IMR-90 (cell line): ENCODE results near the gene CD6. TPM values are rescaled to one million over a fixed set of nuclear protein-coding genes. Genes with fewer than 3 reads are reported as not detected.

Experiments
- ATAC-seq: fragments of 200-7000 bp; cut with Tn5 transposase; 2 replicates; pipeline ENCODE4 v1.9.1; 2020; ENCODE audit warnings: low read depth, mild to moderate bottlenecking, moderate library complexity
- BruUV-seq: library from RNA; stranded (reverse); fragments of 400-500 nt; replicated peaks from 2 replicates; lab custom pipeline; 2021; lab: Mats Ljungman, UMichigan
- CTCF ChIA-PET: fragments of 300-600 bp; formaldehyde crosslinking; extraction: SDS; loops from one replicate; lab custom pipeline; 2021; ENCODE audit warnings: antibody characterized with exemption; lab: Yijun Ruan, JAX
- POLR2A ChIA-PET: fragments of 300-600 bp; sonication (Branson Sonifier 250); formaldehyde crosslinking; loops from one replicate; lab custom pipeline; 2022; ENCODE audit warnings: antibody characterized with exemption; ENCODE audit not compliant: unreplicated experiment; lab: Charles Lee
- DNase-seq: peaks from one replicate; pipeline ENCODE4 v3.0.0; 2013
- H2AFZ ChIP-seq: replicated peaks from 2 replicates; pipeline ENCODE3; 2013; ENCODE audit warnings: low read length, mild to moderate bottlenecking; ENCODE audit not compliant: poor library complexity
- H2AK5ac ChIP-seq: 2 replicates; pipeline ENCODE4 v1.6.1; 2013; ENCODE audit warnings: low read depth, low read length, inconsistent platforms
- H2AK9ac ChIP-seq: replicated peaks from 2 replicates; pipeline ENCODE3; 2013; ENCODE audit warnings: mild to moderate bottlenecking, low read depth, low read length, moderate library complexity; ENCODE audit not compliant: poor library complexity
- H2BK120ac ChIP-seq: 2 replicates; pipeline ENCODE4 v1.6.1; 2013; ENCODE audit warnings: low read depth, low read length, inconsistent platforms
- H2BK15ac ChIP-seq: 3 replicates; pipeline ENCODE4 v1.6.1; 2013; ENCODE audit warnings: low read depth, low read length, inconsistent platforms
- H2BK20ac ChIP-seq: 2 replicates; pipeline ENCODE4 v1.6.1; 2013; ENCODE audit warnings: low read depth, mild to moderate bottlenecking, inconsistent platforms, low read length, moderate library complexity
- H2BK5ac ChIP-seq: 2 replicates; pipeline ENCODE4 v1.6.1; 2013; ENCODE audit warnings: mild to moderate bottlenecking, low read depth, low read length, inconsistent platforms; ENCODE audit not compliant: poor library complexity, severe bottlenecking
- H3K14ac ChIP-seq: replicated peaks from 2 replicates; pipeline ENCODE4 v1.6.1; 2013; ENCODE audit warnings: low read depth, low read length, inconsistent platforms
- H3K18ac ChIP-seq: 2 replicates; pipeline ENCODE4 v1.6.1; 2013; ENCODE audit warnings: low read depth, low read length, control low read depth
- H3K23ac ChIP-seq: 2 replicates; pipeline ENCODE4 v1.6.1; 2013; ENCODE audit warnings: low read depth, low read length, inconsistent platforms
- H3K27ac ChIP-seq: 2 replicates; pipeline ENCODE4 v1.5.1; 2013; ENCODE audit warnings: mild to moderate bottlenecking, control low read depth, low read length; ENCODE audit not compliant: insufficient read depth
- H3K27me3 ChIP-seq: 2 replicates; pipeline ENCODE4 v1.6.1; 2013; ENCODE audit warnings: low read length; ENCODE audit not compliant: control insufficient read depth, insufficient read depth
- H3K36me3 ChIP-seq: 2 replicates; pipeline ENCODE4 v1.6.1; 2013; ENCODE audit warnings: low read length, mixed read lengths; ENCODE audit not compliant: control insufficient read depth, insufficient read depth
- H3K4ac ChIP-seq: 2 replicates; pipeline ENCODE4 v1.6.1; 2013; ENCODE audit warnings: low read depth, low read length, inconsistent platforms
- H3K4me1 ChIP-seq: 2 replicates; pipeline ENCODE4 v1.6.1; 2013; ENCODE audit warnings: low read length, mixed read lengths; ENCODE audit not compliant: control insufficient read depth, insufficient read depth
- H3K4me2 ChIP-seq: 2 replicates; pipeline ENCODE4 v1.6.1; 2013; ENCODE audit warnings: low read depth, mild to moderate bottlenecking, control low read depth, low read length, moderate library complexity
- H3K4me3 ChIP-seq: 2 replicates; pipeline ENCODE4 v1.5.1; 2013; ENCODE audit warnings: low read depth, mild to moderate bottlenecking, control low read depth, low read length, moderate library complexity; ENCODE audit not compliant: insufficient read depth
- H3K56ac ChIP-seq: 2 replicates; pipeline ENCODE4 v1.6.1; 2013; ENCODE audit warnings: low read length, inconsistent platforms; ENCODE audit not compliant: insufficient read depth; ENCODE audit errors: extremely low read depth
- H3K79me1 ChIP-seq, 2 experiments: 2 replicates each; pipeline ENCODE4 v1.6.1; 2013; ENCODE audit warnings: low read length in 2 of 2, inconsistent platforms in 1 of 2, low read depth in 1 of 2
- H3K9ac ChIP-seq: 2 replicates; pipeline ENCODE4 v1.6.1; 2013; ENCODE audit warnings: low read depth, low read length, control low read depth
- H3K9me1 ChIP-seq: 2 replicates; pipeline ENCODE4 v1.6.1; 2013; ENCODE audit warnings: low read length, inconsistent platforms; ENCODE audit not compliant: insufficient read depth
- H3K9me3 ChIP-seq: 2 replicates; pipeline ENCODE4 v1.6.1; 2013; ENCODE audit warnings: low read length; ENCODE audit not compliant: control insufficient read depth, insufficient read depth
- H4K20me1 ChIP-seq: 2 replicates; pipeline ENCODE4 v1.6.1; 2013; ENCODE audit warnings: low read length, inconsistent platforms; ENCODE audit not compliant: insufficient read depth
- H4K5ac ChIP-seq: 2 replicates; pipeline ENCODE4 v1.6.1; 2013; ENCODE audit warnings: mild to moderate bottlenecking, low read depth, low read length, control low read depth
- H4K8ac ChIP-seq, 2 experiments: 2 replicates each; pipeline ENCODE4 v1.6.1; 2013; ENCODE audit warnings: low read depth in 2 of 2, low read length in 2 of 2, control low read depth in 1 of 2, inconsistent platforms in 1 of 2
- H4K91ac ChIP-seq: 2 replicates; pipeline ENCODE4 v1.6.1; 2013; ENCODE audit warnings: low read depth, low read length, inconsistent platforms; ENCODE audit not compliant: insufficient read depth
- BHLHE40 ChIP-seq: fragments of 150-350 bp; IDR thresholded peaks from 2 replicates; pipeline ENCODE4 v1.6.1; 2016; ENCODE audit warnings: mild to moderate bottlenecking, low read depth, low read length
- FOS ChIP-seq: fragments of 150-350 bp; IDR thresholded peaks from 2 replicates; pipeline ENCODE4 v1.6.1; 2016; ENCODE audit warnings: low read depth, low read length
- MAFK ChIP-seq: IDR thresholded peaks from 2 replicates; pipeline ENCODE4 v1.6.1; 2012; ENCODE audit warnings: low read depth, low read length, improper control_type of control experiment
- MXI1 ChIP-seq: IDR thresholded peaks from 2 replicates; pipeline ENCODE4 v1.6.1; 2012; ENCODE audit warnings: low read depth, mild to moderate bottlenecking, low read length, moderate library complexity, borderline replicate concordance
- NFE2L2 ChIP-seq: fragments of 150-350 bp; IDR thresholded peaks from 2 replicates; pipeline ENCODE4 v1.6.1; 2016; ENCODE audit warnings: low read depth, mild to moderate bottlenecking, low read length
- POLR2A ChIP-seq: IDR thresholded peaks from 2 replicates; pipeline ENCODE4 v1.6.1; 2012; ENCODE audit warnings: mild to moderate bottlenecking, low read depth, low read length
- RAD21 ChIP-seq: IDR thresholded peaks from 2 replicates; pipeline ENCODE4 v1.6.1; 2012; ENCODE audit warnings: low read length, improper control_type of control experiment
- RCOR1 ChIP-seq: IDR thresholded peaks from 2 replicates; pipeline ENCODE4 v1.6.1; 2012; ENCODE audit warnings: mild to moderate bottlenecking, low read length, improper control_type of control experiment; ENCODE audit not compliant: insufficient replicate concordance
- SMC3 ChIP-seq: fragments of 150-350 bp; IDR thresholded peaks from 2 replicates; pipeline ENCODE4 v1.6.1; 2016; ENCODE audit warnings: low read depth, mild to moderate bottlenecking, antibody characterized with exemption, low read length, moderate library complexity
- WGBS, 2 experiments: methylation state at CpG; one replicate each; pipeline versions ENCODE4 v1.1.5 to v1.1.7; 2013; ENCODE audit warnings: missing lambda C conversion rate in 2 of 2; ENCODE audit not compliant: insufficient read length in 1 of 2; ENCODE audit errors: extremely low coverage in 2 of 2; 5-methylcytosine and 5-hydroxymethylcytosine counted together
- dilution Hi-C: fragments of 300-500 bp; cut with HindIII; formaldehyde crosslinking; loops from one replicate; pipeline ENCODE4 v1.14.3; 2018; ENCODE audit warnings: low sequenced_read_pairs; ENCODE audit not compliant: unreplicated experiment
- in situ Hi-C: fragments of 300-500 bp; cut with MboI; formaldehyde crosslinking; loops from 3 replicates; pipeline ENCODE4 v1.14.3; 2019; ENCODE audit warnings: low sequenced_read_pairs, inconsistent platforms, mixed read lengths
- intact Hi-C: fragments of 100-400 bp; cut with micrococcal nuclease; formaldehyde crosslinking; loops from 2 replicates; pipeline ENCODE4 v1.10.0; 2022
- polyA plus RNA-seq, 3 experiments: library from polyadenylated mRNA; depleted of rRNA; stranded (reverse); fragments of >200 nt; gene quantifications; 2 replicates each; pipeline ENCODE4 v1.2.3, GENCODE V29; 2012; ENCODE audit warnings: low replicate concordance in 1 of 3
- total RNA-seq: library from RNA; depleted of rRNA; stranded (reverse); fragments of >200 nt; gene quantifications from 2 replicates; pipeline ENCODE4 v1.2.3, GENCODE V29; 2012
- TF ChIP-seq, protein P1 (sequence below): fragments of 150-350 bp; IDR thresholded peaks from 2 replicates; pipeline ENCODE4 v1.6.1; 2016; ENCODE audit warnings: low read depth, mild to moderate bottlenecking, low read length, moderate library complexity, borderline replicate concordance
- TF ChIP-seq, protein P2 (sequence below): conservative IDR thresholded peaks from 2 replicates; pipeline ENCODE4 v1.5.1; 2012; ENCODE audit warnings: mild to moderate bottlenecking, low read depth, low read length, improper control_type of control experiment
- TF ChIP-seq, protein P3 (sequence below): fragments of 150-350 bp; IDR thresholded peaks from 2 replicates; pipeline ENCODE4 v1.6.1; 2017; ENCODE audit warnings: mild to moderate bottlenecking, antibody characterized with exemption, low read length, low read depth

CD6 gene
- total and polyA plus RNA-seq, 2 of the 4 experiments (the other 2 are of a cell fraction) = not detected

DNA sequence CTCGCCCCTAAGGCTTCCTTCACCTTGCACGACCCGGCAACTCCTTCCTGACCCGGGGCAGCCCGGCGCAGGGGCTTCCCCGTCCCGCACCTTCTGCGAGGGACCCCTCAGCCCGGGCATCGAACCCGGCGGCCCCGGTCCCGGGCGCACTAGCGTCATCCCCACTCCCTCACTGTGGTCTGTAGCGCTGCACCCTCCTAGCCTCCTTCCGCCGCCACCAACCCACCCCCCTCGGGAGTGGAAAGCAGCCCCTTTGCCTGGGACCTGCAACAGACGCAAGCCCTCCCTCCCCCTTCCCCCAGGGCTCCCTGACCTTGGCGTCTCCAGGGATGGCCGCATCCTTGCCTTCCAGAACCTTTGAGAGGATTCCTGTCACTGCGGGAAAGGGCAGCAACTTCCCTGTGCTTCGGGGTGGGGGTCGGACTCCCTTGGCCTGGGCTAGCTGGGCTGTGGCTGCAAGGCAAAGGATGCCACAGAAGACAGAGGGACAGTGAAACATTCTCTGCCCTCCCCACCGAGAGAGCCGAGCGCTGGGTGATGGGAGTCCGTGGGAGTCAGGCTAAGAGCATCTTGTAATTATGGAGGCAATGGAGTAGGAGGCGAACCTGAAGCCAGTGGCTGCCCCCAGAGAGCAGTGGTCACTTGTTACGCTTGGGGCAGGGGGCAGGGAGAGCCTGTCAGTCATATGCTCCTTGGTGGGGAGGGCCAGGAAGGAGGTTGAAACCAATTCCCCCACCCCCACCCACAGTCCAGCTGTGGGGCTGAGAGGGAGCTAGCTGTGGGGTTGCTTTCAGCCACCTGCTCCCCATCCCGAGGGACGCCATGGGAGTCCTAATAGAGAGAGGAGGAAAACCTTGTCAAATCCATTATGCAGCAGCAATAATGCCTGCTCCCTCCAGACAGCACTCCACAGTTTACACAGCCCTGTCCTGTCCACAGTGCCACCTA is 46.3 kb upstream of the CD6 start:
- dilution Hi-C loops (no loop called here), intact Hi-C loops (no loop called here), in situ Hi-C loops (loop anchor here (25.0 kb wide), 1 partner anchor 1338 kb away; no protein-coding TSS in a partner anchor)
- peaks cover 12% of the 10 kb centered on the region for H4K20me1 ChIP-seq
- no peaks in the 10 kb centered on the region for H3K27me3 ChIP-seq
- no peak overlapping the region for H4K5ac ChIP-seq
- no TSS peak for BruUV-seq
- no peak overlapping the region for H2BK5ac ChIP-seq
- H2BK15ac ChIP-seq = no peak overlapping the region
- DNase-seq = no peak
- no peak overlapping the region for H4K91ac ChIP-seq
- H3K36me3 ChIP-seq = peaks cover 38% of the 10 kb centered on the region
- H3K9me3 ChIP-seq = no peaks in the 10 kb centered on the region
- peak; percentile 18 for ATAC-seq
- H2BK20ac ChIP-seq = no peak overlapping the region
- ChIA-PET POLR2A (no interaction called here), CTCF (interaction anchor here (0.6 kb wide), 1 partner anchor 17 kb away, joined by 4 read pairs; no protein-coding TSS in a partner anchor)
- peak overlapping the region; percentile 82 for H3K23ac ChIP-seq
- peak overlapping the region; percentile 65 for H3K4me3 ChIP-seq
- H3K4ac ChIP-seq = peak overlapping the region; percentile 59
- WGBS, 2 experiments = 6% methylated on average over 14 of the region's 35 CpGs; no CpG with 5 or more reads in 1 of the 2 experiments
- peaks cover 14% of the 10 kb centered on the region for H3K4me1 ChIP-seq
- H3K56ac ChIP-seq = no peak overlapping the region
- peaks cover 5 to 34% of the 10 kb centered on the region in 2 experiments; a peak in 3 of 4 replicates for H3K79me1 ChIP-seq
- peaks cover 7% of the 10 kb centered on the region; the same call in 1 of the 2 replicates for H3K9me1 ChIP-seq
- H3K14ac ChIP-seq = peak overlapping the region; percentile 58; the same call in 1 of the 2 replicates
- peak overlapping the region; percentile 41; the same call in 1 of the 2 replicates for H2BK120ac ChIP-seq
- peak overlapping the region; percentile 27 to 43; a peak in 1 of 4 replicates for H4K8ac ChIP-seq
- H3K4me2 ChIP-seq = peak overlapping the region; percentile 75
- peak overlapping the region; percentile 95 for H2AFZ ChIP-seq
- peak overlapping the region; percentile 3; the same call in 1 of the 2 replicates for H3K27ac ChIP-seq
- peak overlapping the region; percentile 58 for H3K9ac ChIP-seq
- peak overlapping the region; percentile 96 for H2AK9ac ChIP-seq
- H2AK5ac ChIP-seq = peak overlapping the region; percentile 42
- TF ChIP-seq MAFK = no peak
- no peak for TF ChIP-seq POLR2A
- TF ChIP-seq, protein P1, sequence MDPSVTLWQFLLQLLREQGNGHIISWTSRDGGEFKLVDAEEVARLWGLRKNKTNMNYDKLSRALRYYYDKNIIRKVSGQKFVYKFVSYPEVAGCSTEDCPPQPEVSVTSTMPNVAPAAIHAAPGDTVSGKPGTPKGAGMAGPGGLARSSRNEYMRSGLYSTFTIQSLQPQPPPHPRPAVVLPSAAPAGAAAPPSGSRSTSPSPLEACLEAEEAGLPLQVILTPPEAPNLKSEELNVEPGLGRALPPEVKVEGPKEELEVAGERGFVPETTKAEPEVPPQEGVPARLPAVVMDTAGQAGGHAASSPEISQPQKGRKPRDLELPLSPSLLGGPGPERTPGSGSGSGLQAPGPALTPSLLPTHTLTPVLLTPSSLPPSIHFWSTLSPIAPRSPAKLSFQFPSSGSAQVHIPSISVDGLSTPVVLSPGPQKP = no peak
- no peak for TF ChIP-seq RCOR1
- TF ChIP-seq SMC3 = no peak
- TF ChIP-seq, protein P2, sequence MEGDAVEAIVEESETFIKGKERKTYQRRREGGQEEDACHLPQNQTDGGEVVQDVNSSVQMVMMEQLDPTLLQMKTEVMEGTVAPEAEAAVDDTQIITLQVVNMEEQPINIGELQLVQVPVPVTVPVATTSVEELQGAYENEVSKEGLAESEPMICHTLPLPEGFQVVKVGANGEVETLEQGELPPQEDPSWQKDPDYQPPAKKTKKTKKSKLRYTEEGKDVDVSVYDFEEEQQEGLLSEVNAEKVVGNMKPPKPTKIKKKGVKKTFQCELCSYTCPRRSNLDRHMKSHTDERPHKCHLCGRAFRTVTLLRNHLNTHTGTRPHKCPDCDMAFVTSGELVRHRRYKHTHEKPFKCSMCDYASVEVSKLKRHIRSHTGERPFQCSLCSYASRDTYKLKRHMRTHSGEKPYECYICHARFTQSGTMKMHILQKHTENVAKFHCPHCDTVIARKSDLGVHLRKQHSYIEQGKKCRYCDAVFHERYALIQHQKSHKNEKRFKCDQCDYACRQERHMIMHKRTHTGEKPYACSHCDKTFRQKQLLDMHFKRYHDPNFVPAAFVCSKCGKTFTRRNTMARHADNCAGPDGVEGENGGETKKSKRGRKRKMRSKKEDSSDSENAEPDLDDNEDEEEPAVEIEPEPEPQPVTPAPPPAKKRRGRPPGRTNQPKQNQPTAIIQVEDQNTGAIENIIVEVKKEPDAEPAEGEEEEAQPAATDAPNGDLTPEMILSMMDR = no peak
- TF ChIP-seq BHLHE40 = no peak
- no peak for TF ChIP-seq MXI1
- TF ChIP-seq, protein P3, sequence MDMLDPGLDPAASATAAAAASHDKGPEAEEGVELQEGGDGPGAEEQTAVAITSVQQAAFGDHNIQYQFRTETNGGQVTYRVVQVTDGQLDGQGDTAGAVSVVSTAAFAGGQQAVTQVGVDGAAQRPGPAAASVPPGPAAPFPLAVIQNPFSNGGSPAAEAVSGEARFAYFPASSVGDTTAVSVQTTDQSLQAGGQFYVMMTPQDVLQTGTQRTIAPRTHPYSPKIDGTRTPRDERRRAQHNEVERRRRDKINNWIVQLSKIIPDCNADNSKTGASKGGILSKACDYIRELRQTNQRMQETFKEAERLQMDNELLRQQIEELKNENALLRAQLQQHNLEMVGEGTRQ = no peak
- TF ChIP-seq NFE2L2 = no peak
- TF ChIP-seq RAD21 = no peak
- no peak for TF ChIP-seq FOS
- no peak overlapping the region for H3K18ac ChIP-seq
